HEK293 (cell line): ENCODE measurements around the gene TAS1R3.

ENCODE experiments used
- CTCF ChIA-PET: fragments of 350-600 bp; formaldehyde crosslinking; extraction: SDS; loops from one replicate; lab custom pipeline; 2021; ENCODE audit warnings: antibody characterized with exemption; lab: Yijun Ruan, JAX
- POLR2A ChIA-PET: fragments of 300-600 bp; formaldehyde crosslinking; extraction: SDS; loops from one replicate; lab custom pipeline; 2020; ENCODE audit warnings: antibody characterized with exemption, inconsistent platforms; lab: Yijun Ruan, JAX
- H3K27ac ChIP-seq: fragments of 200-500 bp; sonication (Bioruptor generic); 2 replicates; pipeline ENCODE4 v1.5.1; 2014; ENCODE audit warnings: low read depth, low read length, control low read depth, inconsistent platforms; ENCODE audit errors: extremely low read depth
- H3K36me3 ChIP-seq, 2 experiments: fragments of 200-500 bp in 1 of 2; sonication (Bioruptor generic) in 1 of 2; 1 replicate in 1 of 2; 2 replicates in 1 of 2; pipeline ENCODE4 v1.5.1; 2014 to 2017; ENCODE audit warnings: inconsistent platforms in 2 of 2, low read length in 2 of 2; ENCODE audit not compliant: control insufficient read depth in 2 of 2, insufficient read depth in 1 of 2
- H3K4me1 ChIP-seq: fragments of 200-500 bp; sonication (Bioruptor generic); 2 replicates; pipeline ENCODE4 v1.5.1; 2014; ENCODE audit warnings: mild to moderate bottlenecking, low read length, inconsistent platforms; ENCODE audit not compliant: control insufficient read depth, insufficient read depth
- H3K4me3 ChIP-seq: 2 replicates; pipeline ENCODE4 v1.5.1; 2011; ENCODE audit warnings: low read depth, mild to moderate bottlenecking, control low read depth, low read length, moderate library complexity
- H3K9me3 ChIP-seq: fragments of 200-500 bp; sonication (Bioruptor generic); 2 replicates; pipeline ENCODE4 v1.5.1; 2014; ENCODE audit warnings: low read depth, low read length, inconsistent platforms; ENCODE audit not compliant: control insufficient read depth, insufficient read depth
- MZF1 ChIP-seq: fragments of 450-650 bp; formaldehyde crosslinking; IDR thresholded peaks from 2 replicates; pipeline ENCODE4 v1.5.1; 2017; ENCODE audit warnings: missing biosample characterization, missing genetic modification characterization, borderline replicate concordance
- PRDM4 ChIP-seq: fragments of 450-650 bp; formaldehyde crosslinking; IDR thresholded peaks from 2 replicates; pipeline ENCODE4 v1.5.1; 2017; ENCODE audit warnings: missing biosample characterization, missing genetic modification characterization
- SALL2 ChIP-seq: fragments of 450-650 bp; formaldehyde crosslinking; IDR thresholded peaks from 2 replicates; pipeline ENCODE4 v1.5.0; 2017; ENCODE audit warnings: missing biosample characterization, mild to moderate bottlenecking, missing genetic modification characterization, borderline replicate concordance
- ZBTB1 ChIP-seq: fragments of 450-650 bp; formaldehyde crosslinking; IDR thresholded peaks from 2 replicates; pipeline ENCODE4 v1.5.1; 2016; ENCODE audit warnings: missing biosample characterization, missing genetic modification characterization
- ZBTB17 ChIP-seq: fragments of 450-650 bp; formaldehyde crosslinking; IDR thresholded peaks from 2 replicates; pipeline ENCODE4 v1.5.1; 2016; ENCODE audit warnings: missing biosample characterization, missing genetic modification characterization
- ZBTB48 ChIP-seq: fragments of 450-650 bp; formaldehyde crosslinking; IDR thresholded peaks from 2 replicates; pipeline ENCODE4 v1.5.1; 2016; ENCODE audit warnings: missing biosample characterization, missing genetic modification characterization
- ZFP37 ChIP-seq: fragments of 450-650 bp; formaldehyde crosslinking; IDR thresholded peaks from 2 replicates; pipeline ENCODE4 v1.5.1; 2016; ENCODE audit warnings: missing biosample characterization, missing genetic modification characterization
- ZNF174 ChIP-seq: fragments of 450-650 bp; formaldehyde crosslinking; IDR thresholded peaks from 2 replicates; pipeline ENCODE4 v1.5.0; 2017; ENCODE audit warnings: missing biosample characterization, mild to moderate bottlenecking, missing genetic modification characterization
- ZNF26 ChIP-seq: fragments of 450-650 bp; formaldehyde crosslinking; IDR thresholded peaks from 2 replicates; pipeline ENCODE4 v1.5.1; 2016; ENCODE audit warnings: missing biosample characterization, missing genetic modification characterization
- ZNF302 ChIP-seq: fragments of 450-650 bp; formaldehyde crosslinking; IDR thresholded peaks from 2 replicates; pipeline ENCODE4 v1.5.1; 2016; ENCODE audit warnings: missing biosample characterization, missing genetic modification characterization, low read depth
- ZNF366 ChIP-seq: fragments of 450-650 bp; formaldehyde crosslinking; conservative IDR thresholded peaks from 2 replicates; pipeline ENCODE4 v1.5.1; 2016; ENCODE audit warnings: missing biosample characterization, missing genetic modification characterization
- ZNF510 ChIP-seq: fragments of 450-650 bp; formaldehyde crosslinking; IDR thresholded peaks from 2 replicates; pipeline ENCODE4 v1.5.1; 2018; ENCODE audit warnings: mild to moderate bottlenecking, missing genetic modification characterization, missing biosample characterization; ENCODE audit not compliant: insufficient replicate concordance
- ZNF530 ChIP-seq: fragments of 450-650 bp; formaldehyde crosslinking; IDR thresholded peaks from 2 replicates; pipeline ENCODE4 v1.5.1; 2016; ENCODE audit warnings: low read depth, missing biosample characterization, missing genetic modification characterization
- ZNF626 ChIP-seq: fragments of 450-650 bp; sonication (Bioruptor Pico); formaldehyde crosslinking; IDR thresholded peaks from 2 replicates; pipeline ENCODE4 v1.5.1; 2018; ENCODE audit warnings: missing biosample characterization, missing genetic modification characterization, inconsistent platforms
- ZNF658 ChIP-seq: fragments of 450-650 bp; formaldehyde crosslinking; IDR thresholded peaks from 2 replicates; pipeline ENCODE4; 2016; ENCODE audit warnings: missing biosample characterization, missing genetic modification characterization
- ZNF792 ChIP-seq: fragments of 450-650 bp; formaldehyde crosslinking; IDR thresholded peaks from 2 replicates; pipeline ENCODE4 v1.5.1; 2016; ENCODE audit warnings: missing biosample characterization, missing genetic modification characterization
- ZNF843 ChIP-seq: fragments of 450-650 bp; formaldehyde crosslinking; IDR thresholded peaks from 2 replicates; pipeline ENCODE4 v1.5.1; 2016; ENCODE audit warnings: missing biosample characterization, missing genetic modification characterization
- ZSCAN16 ChIP-seq: fragments of 450-650 bp; formaldehyde crosslinking; IDR thresholded peaks from 2 replicates; pipeline ENCODE4 v1.5.1; 2016; ENCODE audit warnings: missing biosample characterization, missing genetic modification characterization
- TF ChIP-seq, protein P1 (sequence below): fragments of 450-650 bp; formaldehyde crosslinking; IDR thresholded peaks from 2 replicates; pipeline ENCODE4 v1.5.1; 2016; ENCODE audit warnings: missing biosample characterization, missing genetic modification characterization
- TF ChIP-seq, protein P2 (sequence below): fragments of 450-650 bp; formaldehyde crosslinking; IDR thresholded peaks from 2 replicates; pipeline ENCODE4 v1.5.1; 2016; ENCODE audit warnings: missing biosample characterization, missing genetic modification characterization, borderline replicate concordance

The TAS1R3 gene

GRCh38 chr1:1376551-1377226 is 45.6 kb downstream of the TAS1R3 start:
- no peaks in the 10 kb centered on the region for H3K9me3 ChIP-seq
- no peak overlapping the region for H3K4me3 ChIP-seq
- TF ChIP-seq ZFP37 (tag by site-specific recombination) (no peak), ZBTB48 (tag by site-specific recombination) (peak; percentile 82)
- H3K36me3 ChIP-seq: peaks cover 0 to 48% of the 10 kb centered on the region in 2 experiments; a peak in 2 of 3 replicates
- H3K4me1 ChIP-seq: peaks cover 4% of the 10 kb centered on the region; the same call in 1 of the 2 replicates
- ChIA-PET POLR2A (interaction anchor here (0.6 to 1.3 kb wide), 3 partner anchors 8 to 70 kb away, joined by 3 to 12 read pairs (median 4); no protein-coding TSS in a partner anchor), CTCF (interaction anchor here (2.3 kb wide), 1 partner anchor 15 kb away, joined by 9 read pairs; no protein-coding TSS in a partner anchor)
- H3K27ac ChIP-seq: no peak overlapping the region

GRCh38 chr1:1377540-1378205 is 46.6 kb downstream of the TAS1R3 start:
- Histone ChIP-seq H3K36me3 (peaks cover 0 to 44% of the 10 kb centered on the region in 2 experiments; a peak in 2 of 3 replicates), H3K4me3 (no peak overlapping the region), H3K9me3 (no peaks in the 10 kb centered on the region), H3K27ac (no peak overlapping the region), H3K4me1 (peaks cover 4% of the 10 kb centered on the region; the same call in 1 of the 2 replicates)
- POLR2A ChIA-PET: interaction anchor here (0.7 to 1.2 kb wide), 4 partner anchors 10 to 21 kb away, joined by 4 to 5 read pairs (median 5); partner anchors contain the start of gene CCNL2
- TF ChIP-seq MZF1 (tag by site-specific recombination): no peak
- no peak for TF ChIP-seq ZBTB17 (tag by site-specific recombination)
- TF ChIP-seq ZSCAN16 (tag by site-specific recombination): no peak
- no peak for TF ChIP-seq ZNF843 (tag by site-specific recombination)
- TF ChIP-seq, protein P1, sequence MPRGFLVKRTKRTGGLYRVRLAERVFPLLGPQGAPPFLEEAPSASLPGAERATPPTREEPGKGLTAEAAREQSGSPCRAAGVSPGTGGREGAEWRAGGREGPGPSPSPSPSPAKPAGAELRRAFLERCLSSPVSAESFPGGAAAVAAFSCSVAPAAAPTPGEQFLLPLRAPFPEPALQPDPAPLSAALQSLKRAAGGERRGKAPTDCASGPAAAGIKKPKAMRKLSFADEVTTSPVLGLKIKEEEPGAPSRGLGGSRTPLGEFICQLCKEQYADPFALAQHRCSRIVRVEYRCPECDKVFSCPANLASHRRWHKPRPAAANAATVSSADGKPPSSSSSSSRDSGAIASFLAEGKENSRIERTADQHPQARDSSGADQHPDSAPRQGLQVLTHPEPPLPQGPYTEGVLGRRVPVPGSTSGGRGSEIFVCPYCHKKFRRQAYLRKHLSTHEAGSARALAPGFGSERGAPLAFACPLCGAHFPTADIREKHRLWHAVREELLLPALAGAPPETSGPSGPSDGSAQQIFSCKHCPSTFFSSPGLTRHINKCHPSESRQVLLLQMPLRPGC (tag by site-specific recombination): no peak
- TF ChIP-seq ZNF792: no peak
- TF ChIP-seq, protein P2, sequence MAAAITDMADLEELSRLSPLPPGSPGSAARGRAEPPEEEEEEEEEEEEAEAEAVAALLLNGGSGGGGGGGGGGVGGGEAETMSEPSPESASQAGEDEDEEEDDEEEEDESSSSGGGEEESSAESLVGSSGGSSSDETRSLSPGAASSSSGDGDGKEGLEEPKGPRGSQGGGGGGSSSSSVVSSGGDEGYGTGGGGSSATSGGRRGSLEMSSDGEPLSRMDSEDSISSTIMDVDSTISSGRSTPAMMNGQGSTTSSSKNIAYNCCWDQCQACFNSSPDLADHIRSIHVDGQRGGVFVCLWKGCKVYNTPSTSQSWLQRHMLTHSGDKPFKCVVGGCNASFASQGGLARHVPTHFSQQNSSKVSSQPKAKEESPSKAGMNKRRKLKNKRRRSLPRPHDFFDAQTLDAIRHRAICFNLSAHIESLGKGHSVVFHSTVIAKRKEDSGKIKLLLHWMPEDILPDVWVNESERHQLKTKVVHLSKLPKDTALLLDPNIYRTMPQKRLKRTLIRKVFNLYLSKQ: no peak
- TF ChIP-seq ZNF174 (tag by site-specific recombination): no peak
- TF ChIP-seq ZNF26: no peak
- no peak for TF ChIP-seq ZNF302
- no peak for TF ChIP-seq ZNF510 (tag by site-specific recombination)
- no peak for TF ChIP-seq ZNF530 (tag by site-specific recombination)
- no peak for TF ChIP-seq ZNF626
- TF ChIP-seq, all 188 proteins: peak for 0
- CTCF ChIA-PET: interaction anchor here (0.6 to 2.3 kb wide), 3 partner anchors 14 to 383 kb away, joined by 5 to 9 read pairs (median 8); no protein-coding TSS in a partner anchor

- CTCF ChIA-PET: interaction anchor here (0.6 kb wide), 2 partner anchors 18 to 27 kb away, joined by 3 to 4 read pairs; partner anchors contain the start of gene CCNL2
- Histone ChIP-seq H3K4me3 (no peak overlapping the region), H3K9me3 (no peaks in the 10 kb centered on the region), H3K27ac (no peak overlapping the region), H3K4me1 (no peaks in the 10 kb centered on the region), H3K36me3 (peaks cover 3 to 49% of the 10 kb centered on the region in 2 experiments; a peak in 2 of 3 replicates)
- TF ChIP-seq ZNF658 (tag by site-specific recombination) (no peak), ZBTB1 (tag by site-specific recombination) (no peak), PRDM4 (tag by site-specific recombination) (no peak), SALL2 (no peak), ZNF366 (tag by site-specific recombination) (no peak)
- POLR2A ChIA-PET: interaction anchor here (1.1 kb wide), 1 partner anchor 19 kb away, joined by 4 read pairs; the partner anchor contains the start of gene CCNL2
Measured at GRCh38 chr1:1380860-1381259, 49.8 kb downstream of the TAS1R3 start.
